Subcutaneous abdominal adipose tissue (tissue), 5 donors: ENCODE results near the gene ARRB1.
"Not testable (repeated sequence)": the region's sequence is repeated elsewhere in the genome, so short reads cannot be mapped to it uniquely, and the experiment has no call there.

Experiments used
- H3K27ac ChIP-seq: one replicate; pipeline ENCODE4 v1.7.0; 2013; ENCODE audit warnings: low read depth, mild to moderate bottlenecking, inconsistent platforms, low read length, moderate library complexity
- H3K27me3 ChIP-seq, 5 donors: one replicate each; pipeline ENCODE4 v1.7.0; 2013; ENCODE audit warnings: low read length in 5 of 5, inconsistent platforms in 1 of 5; ENCODE audit not compliant: control insufficient read depth in 5 of 5, insufficient read depth in 4 of 5
- H3K36me3 ChIP-seq, 5 donors: one replicate each; pipeline ENCODE4 v1.7.0; 2013; ENCODE audit warnings: low read length in 5 of 5; ENCODE audit not compliant: control insufficient read depth in 5 of 5, insufficient read depth in 5 of 5
- H3K4me1 ChIP-seq, 5 donors: one replicate each; pipeline ENCODE4 v1.7.0; 2013; ENCODE audit warnings: low read length in 5 of 5, mild to moderate bottlenecking in 3 of 5, moderate library complexity in 1 of 5; ENCODE audit not compliant: control insufficient read depth in 5 of 5, insufficient read depth in 5 of 5
- H3K4me3 ChIP-seq, 5 donors: one replicate each; pipeline ENCODE4 v1.7.0; 2013; ENCODE audit warnings: low read length in 5 of 5, low read depth in 1 of 5
- H3K9ac ChIP-seq, 5 donors: one replicate each; pipeline ENCODE4 v1.7.0; 2013; ENCODE audit warnings: low read length in 5 of 5, mild to moderate bottlenecking in 4 of 5, moderate library complexity in 3 of 5
- H3K9me3 ChIP-seq, 5 donors: one replicate each; pipeline ENCODE4 v1.7.0; 2013; ENCODE audit warnings: low read length in 5 of 5; ENCODE audit not compliant: control insufficient read depth in 5 of 5
- donor health status: healthy.
- donor health status: healthy.
- donor health status: healthy.
- donor health status: healthy.
- donor health status: healthy.

Gene ARRB1

GRCh38 chr11:75313513-75314272, 37.8 kb downstream of the ARRB1 start:
- Histone ChIP-seq H3K27ac (peak overlapping the region; percentile 96), H3K4me1 (peaks cover 17 to 71% (median 64%) of the 10 kb centered on the region in 5 donors), H3K9me3 (no peaks in the 10 kb centered on the region), H3K4me3 (no peak overlapping the region), H3K27me3 (no peaks in the 10 kb centered on the region), H3K36me3 (peaks cover 0 to 19% (median 11%) of the 10 kb centered on the region in 5 donors), H3K9ac (peak overlapping the region; percentile 57 to 79 (median 63))

- no peaks in the 10 kb centered on the region for H3K9me3 ChIP-seq
- peak overlapping the region; percentile 39 to 79 (median 59) for H3K9ac ChIP-seq
- no peaks in the 10 kb centered on the region for H3K27me3 ChIP-seq
- peak overlapping the region; percentile 96 for H3K27ac ChIP-seq
- peak overlapping the region; percentile 15 to 60 (median 38) for H3K4me3 ChIP-seq
- peaks cover 18 to 75% (median 68%) of the 10 kb centered on the region in 5 donors for H3K4me1 ChIP-seq
- peaks cover 0 to 15% (median 11%) of the 10 kb centered on the region in 5 donors for H3K36me3 ChIP-seq
These were observed 39.1 kb downstream of the ARRB1 start for GRCh38 chr11:75312346-75312745.

GRCh38 chr11:75311858-75312288, 39.6 kb downstream of the ARRB1 start:
- peak overlapping the region; percentile 96 for H3K27ac ChIP-seq
- H3K27me3 ChIP-seq, result no peaks in the 10 kb centered on the region
- H3K4me3 ChIP-seq, result peak overlapping the region; percentile 15 to 65 (median 57)
- H3K9ac ChIP-seq, result peak overlapping the region; percentile 73 to 87 (median 78)
- peaks cover 18 to 78% (median 71%) of the 10 kb centered on the region in 5 donors for H3K4me1 ChIP-seq
- H3K36me3 ChIP-seq, result peaks cover 0 to 15% (median 12%) of the 10 kb centered on the region in 5 donors
- no peaks in the 10 kb centered on the region for H3K9me3 ChIP-seq

- Histone ChIP-seq H3K36me3 (peaks cover 0 to 23% (median 12%) of the 10 kb centered on the region in 5 donors), H3K4me1 (peaks cover 15 to 77% (median 69%) of the 10 kb centered on the region in 5 donors), H3K9ac (no peak overlapping the region), H3K27me3 (no peaks in the 10 kb centered on the region), H3K4me3 (no peak overlapping the region), H3K9me3 (no peaks in the 10 kb centered on the region), H3K27ac (peak overlapping the region; percentile 96)
These were observed 42.5 kb downstream of the ARRB1 start for GRCh38 chr11:75308986-75309385.

GRCh38 chr11:75308116-75308515, 43.3 kb downstream of the ARRB1 start:
- no peaks in the 10 kb centered on the region for H3K9me3 ChIP-seq
- H3K9ac ChIP-seq, result peak overlapping the region in 2 of 5 donors; percentile 38 to 53
- H3K36me3 ChIP-seq, result peaks cover 0 to 23% (median 12%) of the 10 kb centered on the region in 5 donors
- H3K27me3 ChIP-seq, result no peaks in the 10 kb centered on the region
- no peak overlapping the region for H3K4me3 ChIP-seq
- peak overlapping the region; percentile 96 for H3K27ac ChIP-seq
- H3K4me1 ChIP-seq, result peaks cover 14 to 68% (median 61%) of the 10 kb centered on the region in 5 donors

- peaks cover 11 to 65% (median 58%) of the 10 kb centered on the region in 5 donors for H3K4me1 ChIP-seq
These were observed 44.4 kb downstream of the ARRB1 start for GRCh38 chr11:75307058-75307457.

GRCh38 chr11:75306529-75306928, 44.9 kb downstream of the ARRB1 start:
- H3K4me1 ChIP-seq, result peaks cover 11 to 65% (median 58%) of the 10 kb centered on the region in 5 donors
- peaks cover 0 to 23% (median 12%) of the 10 kb centered on the region in 5 donors for H3K36me3 ChIP-seq
- H3K9ac ChIP-seq, result peak overlapping the region in 4 of 5 donors; percentile 7 to 24 (median 18)
- peak overlapping the region; percentile 96 for H3K27ac ChIP-seq
- H3K9me3 ChIP-seq, result no peaks in the 10 kb centered on the region
- H3K27me3 ChIP-seq, result no peaks in the 10 kb centered on the region
- peak overlapping the region in 4 of 5 donors; percentile 44 to 57 (median 52) for H3K4me3 ChIP-seq

More at GRCh38 chr11:75307058-75307457, 44.4 kb downstream of the ARRB1 start:
- H3K27me3 ChIP-seq, result no peaks in the 10 kb centered on the region
- H3K36me3 ChIP-seq, result peaks cover 0 to 23% (median 12%) of the 10 kb centered on the region in 5 donors
- no peaks in the 10 kb centered on the region for H3K9me3 ChIP-seq
- peak overlapping the region in 1 of 5 donors; percentile 24 for H3K9ac ChIP-seq
- peak overlapping the region; percentile 96 for H3K27ac ChIP-seq
- no peak overlapping the region for H3K4me3 ChIP-seq

- H3K4me3 ChIP-seq, result peak overlapping the region in 4 of 5 donors; percentile 44 to 57 (median 52)
- peak overlapping the region in 3 of 5 donors; percentile 1 to 14 (median 7) for H3K9ac ChIP-seq
- H3K27me3 ChIP-seq, result no peaks in the 10 kb centered on the region
- peaks cover 0 to 23% (median 12%) of the 10 kb centered on the region in 5 donors for H3K36me3 ChIP-seq
- peak overlapping the region; percentile 96 for H3K27ac ChIP-seq
- no peaks in the 10 kb centered on the region for H3K9me3 ChIP-seq
- H3K4me1 ChIP-seq, result peaks cover 11 to 65% (median 58%) of the 10 kb centered on the region in 5 donors
These were observed 45.5 kb downstream of the ARRB1 start for GRCh38 chr11:75305993-75306392.

GRCh38 chr11:75305452-75305851, 46.0 kb downstream of the ARRB1 start:
- H3K36me3 ChIP-seq, result peaks cover 0 to 23% (median 12%) of the 10 kb centered on the region in 5 donors
- peaks cover 9 to 60% (median 53%) of the 10 kb centered on the region in 5 donors for H3K4me1 ChIP-seq
- H3K4me3 ChIP-seq, result peak overlapping the region in 3 of 5 donors; percentile 44 to 57 (median 57)
- H3K27ac ChIP-seq, result peak overlapping the region; percentile 96
- no peaks in the 10 kb centered on the region for H3K27me3 ChIP-seq
- H3K9ac ChIP-seq, result peak overlapping the region in 1 of 5 donors; percentile 14
- H3K9me3 ChIP-seq, result no peaks in the 10 kb centered on the region

- H3K36me3 ChIP-seq, result peaks cover 0 to 22% (median 9%) of the 10 kb centered on the region in 5 donors
- H3K27me3 ChIP-seq, H3K27ac ChIP-seq, H3K9me3 ChIP-seq, H3K4me3 ChIP-seq, H3K9ac ChIP-seq: not testable (repeated sequence)
- peaks cover 6 to 55% (median 47%) of the 10 kb centered on the region in 5 donors for H3K4me1 ChIP-seq
These were observed 46.5 kb downstream of the ARRB1 start for GRCh38 chr11:75304941-75305340.
